ENCODE results near the gene DNAI7.
A peak's percentile ranks its signal among the peaks of the same experiment; 100 is the strongest.

The DNAI7 gene

GRCh38 chr12:25100194-25101091 is 94.5 kb downstream of the DNAI7 start:
- DNase-seq (ENCODE audit: low spot score): no peak

- no peak for DNase-seq (ENCODE audit: low spot score)
Observed at GRCh38 chr12:25099010-25099409, 96.0 kb downstream of the DNAI7 start.

GRCh38 chr12:25089738-25090137 is 105.2 kb downstream of the DNAI7 start:
- DNase-seq (ENCODE audit: low spot score): peak; percentile 61

- DNase-seq (ENCODE audit: low spot score): no peak
Observed at GRCh38 chr12:25087596-25087995, 107.4 kb downstream of the DNAI7 start.

- no peak for DNase-seq (ENCODE audit: low spot score)
Observed at GRCh38 chr12:25084816-25085215, 110.1 kb downstream of the DNAI7 start.

- DNase-seq (ENCODE audit: low spot score): no peak
Observed at GRCh38 chr12:25083211-25083610, 111.7 kb downstream of the DNAI7 start.

- no peak for DNase-seq (ENCODE audit: low spot score)
Observed at GRCh38 chr12:25082628-25083027, 112.3 kb downstream of the DNAI7 start.

GRCh38 chr12:25079393-25079792 is 115.6 kb downstream of the DNAI7 start:
- DNase-seq (ENCODE audit: low spot score): no peak

- no peak for DNase-seq (ENCODE audit: low spot score)
Observed at GRCh38 chr12:25074954-25075353, 120.0 kb downstream of the DNAI7 start.

- DNase-seq (ENCODE audit: low spot score): no peak
Observed at GRCh38 chr12:25074113-25074512, 120.8 kb downstream of the DNAI7 start.

- DNase-seq (ENCODE audit: low spot score): no peak
Observed at GRCh38 chr12:25072906-25073650, 121.9 kb downstream of the DNAI7 start.

- DNase-seq (ENCODE audit: low spot score): peak; percentile 67
Observed at GRCh38 chr12:25071366-25071765, 123.6 kb downstream of the DNAI7 start.

- DNase-seq (ENCODE audit: low spot score): peak; percentile 26
Observed at GRCh38 chr12:25069224-25069623, 125.7 kb downstream of the DNAI7 start.

GRCh38 chr12:25065035-25065434 is 129.9 kb downstream of the DNAI7 start:
- peak; percentile 61 for DNase-seq (ENCODE audit: low spot score)

GRCh38 chr12:25063873-25064628 is 130.9 kb downstream of the DNAI7 start:
- DNase-seq (ENCODE audit: low spot score): no peak

GRCh38 chr12:25058658-25059058 is 136.3 kb downstream of the DNAI7 start:
- no peak for DNase-seq (ENCODE audit: low spot score)

All from kidney tubule cell (primary cell).